Subcutaneous adipose tissue (tissue), 4 donors: ENCODE measurements around the gene XCR1. TPM values are rescaled to one million over a fixed set of nuclear protein-coding genes. Genes with fewer than 3 reads are reported as not detected.

Experiments
- CTCF ChIP-seq: fragments of 450-650 bp; IDR thresholded peaks from one replicate; pipeline ENCODE4 v1.5.1; 2016; ENCODE audit warnings: low read depth, mild to moderate bottlenecking, control low read depth, antibody characterized with exemption, moderate library complexity
- total RNA-seq, 4 donors: library from RNA; depleted of rRNA; stranded (reverse); fragments of >200 nt; gene quantifications; one replicate each; pipeline ENCODE4 v1.1.0, GENCODE V29; 2016

The XCR1 gene
- total RNA-seq, 4 donors from 2014 or later, result not detected

GRCh38 chr3:46065750-46066256, 38.5 kb upstream of the XCR1 start:
- TF ChIP-seq CTCF, result no peak

GRCh38 chr3:46065294-46065705, 38.0 kb upstream of the XCR1 start:
- no peak for TF ChIP-seq CTCF

- TF ChIP-seq CTCF, result no peak
These were observed 35.4 kb upstream of the XCR1 start for GRCh38 chr3:46062679-46063078.

- TF ChIP-seq CTCF, result no peak
These were observed 34.6 kb upstream of the XCR1 start for GRCh38 chr3:46061887-46062286.

GRCh38 chr3:46061108-46061720, 33.9 kb upstream of the XCR1 start:
- TF ChIP-seq CTCF, result no peak

- no peak for TF ChIP-seq CTCF
These were observed 33.3 kb upstream of the XCR1 start for GRCh38 chr3:46060551-46060950.

- TF ChIP-seq CTCF, result no peak
These were observed 32.1 kb upstream of the XCR1 start for GRCh38 chr3:46059432-46059831.
